Measurements from ENCODE around the gene CYP2R1.

GRCh38 chr11:14881576-14882193 is 10.3 kb downstream of the CYP2R1 start:
- TF ChIP-seq, protein P1, sequence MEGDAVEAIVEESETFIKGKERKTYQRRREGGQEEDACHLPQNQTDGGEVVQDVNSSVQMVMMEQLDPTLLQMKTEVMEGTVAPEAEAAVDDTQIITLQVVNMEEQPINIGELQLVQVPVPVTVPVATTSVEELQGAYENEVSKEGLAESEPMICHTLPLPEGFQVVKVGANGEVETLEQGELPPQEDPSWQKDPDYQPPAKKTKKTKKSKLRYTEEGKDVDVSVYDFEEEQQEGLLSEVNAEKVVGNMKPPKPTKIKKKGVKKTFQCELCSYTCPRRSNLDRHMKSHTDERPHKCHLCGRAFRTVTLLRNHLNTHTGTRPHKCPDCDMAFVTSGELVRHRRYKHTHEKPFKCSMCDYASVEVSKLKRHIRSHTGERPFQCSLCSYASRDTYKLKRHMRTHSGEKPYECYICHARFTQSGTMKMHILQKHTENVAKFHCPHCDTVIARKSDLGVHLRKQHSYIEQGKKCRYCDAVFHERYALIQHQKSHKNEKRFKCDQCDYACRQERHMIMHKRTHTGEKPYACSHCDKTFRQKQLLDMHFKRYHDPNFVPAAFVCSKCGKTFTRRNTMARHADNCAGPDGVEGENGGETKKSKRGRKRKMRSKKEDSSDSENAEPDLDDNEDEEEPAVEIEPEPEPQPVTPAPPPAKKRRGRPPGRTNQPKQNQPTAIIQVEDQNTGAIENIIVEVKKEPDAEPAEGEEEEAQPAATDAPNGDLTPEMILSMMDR (IDR thresholded peaks at IDR 0.05; ENCODE audit: low read length): no peak
- no peak for TF ChIP-seq EZH2 (IDR thresholded peaks at IDR 0.05; ENCODE audit: borderline replicate concordance, low read length)
